22Rv1 (cell line): ENCODE results near the gene VTN.
"Not testable (repeated sequence)": the region's sequence is repeated elsewhere in the genome, so short reads cannot be mapped to it uniquely, and the experiment has no call there.

Experiments
- ZFX ChIP-seq: fragments of 450-650 bp; IDR thresholded peaks from 2 replicates; pipeline ENCODE4 v1.6.1; 2017; ENCODE audit warnings: antibody characterized with exemption, borderline replicate concordance
- TF ChIP-seq, protein P1 (sequence below): fragments of 450-650 bp; IDR thresholded peaks from 2 replicates; pipeline ENCODE4 v1.5.1; 2017; ENCODE audit warnings: mild to moderate bottlenecking

DNA sequence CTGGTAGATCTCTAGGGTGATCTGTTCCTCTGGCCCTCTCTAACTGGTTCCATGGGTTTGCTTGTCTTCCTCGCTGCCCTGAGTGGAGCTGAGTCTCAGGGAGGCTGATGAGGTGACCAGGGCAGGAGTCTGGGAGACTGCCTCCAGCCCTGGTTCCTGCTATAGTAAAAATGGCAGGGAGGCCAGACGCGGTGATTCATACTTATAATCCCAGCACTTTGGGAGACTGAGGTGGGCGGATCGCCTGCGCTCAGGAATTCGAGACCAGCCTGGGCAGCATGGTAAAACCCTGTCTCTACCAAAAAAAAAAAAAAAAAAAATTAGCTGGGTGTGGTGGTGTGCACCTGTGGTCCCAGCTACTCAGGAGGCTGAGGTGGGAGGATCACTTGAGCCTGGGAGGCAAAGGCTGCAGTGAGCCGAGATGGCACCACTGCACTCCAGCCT lies 31.3 kb downstream of the VTN start:
- TF ChIP-seq, protein P1, sequence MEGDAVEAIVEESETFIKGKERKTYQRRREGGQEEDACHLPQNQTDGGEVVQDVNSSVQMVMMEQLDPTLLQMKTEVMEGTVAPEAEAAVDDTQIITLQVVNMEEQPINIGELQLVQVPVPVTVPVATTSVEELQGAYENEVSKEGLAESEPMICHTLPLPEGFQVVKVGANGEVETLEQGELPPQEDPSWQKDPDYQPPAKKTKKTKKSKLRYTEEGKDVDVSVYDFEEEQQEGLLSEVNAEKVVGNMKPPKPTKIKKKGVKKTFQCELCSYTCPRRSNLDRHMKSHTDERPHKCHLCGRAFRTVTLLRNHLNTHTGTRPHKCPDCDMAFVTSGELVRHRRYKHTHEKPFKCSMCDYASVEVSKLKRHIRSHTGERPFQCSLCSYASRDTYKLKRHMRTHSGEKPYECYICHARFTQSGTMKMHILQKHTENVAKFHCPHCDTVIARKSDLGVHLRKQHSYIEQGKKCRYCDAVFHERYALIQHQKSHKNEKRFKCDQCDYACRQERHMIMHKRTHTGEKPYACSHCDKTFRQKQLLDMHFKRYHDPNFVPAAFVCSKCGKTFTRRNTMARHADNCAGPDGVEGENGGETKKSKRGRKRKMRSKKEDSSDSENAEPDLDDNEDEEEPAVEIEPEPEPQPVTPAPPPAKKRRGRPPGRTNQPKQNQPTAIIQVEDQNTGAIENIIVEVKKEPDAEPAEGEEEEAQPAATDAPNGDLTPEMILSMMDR: not testable (repeated sequence)
- not testable (repeated sequence) for TF ChIP-seq ZFX
